Neural progenitor cell (in vitro differentiated cells): ENCODE data around the gene EP400. TPM values are rescaled to one million over a fixed set of nuclear protein-coding genes. Genes with fewer than 3 reads are reported as not detected.

Experiments
- DNase-seq: peaks from one replicate; pipeline ENCODE4 v3.0.0-alpha.2; 2016; ENCODE audit warnings: low spot score
- H2AFZ ChIP-seq: fragments of 200-600 bp; sonication (generic); replicated peaks from 2 replicates; pipeline ENCODE4 v1.6.1; 2016; ENCODE audit warnings: antibody characterized with exemption
- H3F3A ChIP-seq: fragments of 200-600 bp; sonication (generic); 2 replicates; pipeline ENCODE4 v1.6.1; 2016; ENCODE audit warnings: antibody characterized with exemption, low read depth
- H3K27ac ChIP-seq: fragments of 200-600 bp; sonication (generic); 2 replicates; pipeline ENCODE4 v1.5.1; 2016; ENCODE audit warnings: mild to moderate bottlenecking
- H3K27me3 ChIP-seq: fragments of 200-600 bp; sonication (generic); 2 replicates; pipeline ENCODE4 v1.6.1; 2016; ENCODE audit warnings: mild to moderate bottlenecking, moderate library complexity
- H3K36me3 ChIP-seq: fragments of 200-600 bp; sonication (generic); 2 replicates; pipeline ENCODE4 v1.5.1; 2016
- H3K4me1 ChIP-seq: fragments of 200-600 bp; sonication (generic); 2 replicates; pipeline ENCODE4 v1.6.1; 2016; ENCODE audit warnings: mixed run types
- H3K4me2 ChIP-seq: fragments of 200-600 bp; sonication (generic); 2 replicates; pipeline ENCODE4 v1.6.1; 2016
- H3K4me3 ChIP-seq: fragments of 200-600 bp; sonication (generic); 2 replicates; pipeline ENCODE4 v1.5.1; 2016
- H3K79me2 ChIP-seq: fragments of 200-600 bp; sonication (generic); 2 replicates; pipeline ENCODE4 v1.6.1; 2016; ENCODE audit warnings: low read depth
- H3K9ac ChIP-seq: fragments of 200-600 bp; sonication (generic); 2 replicates; pipeline ENCODE4 v1.6.1; 2016
- H3K9me3 ChIP-seq: fragments of 200-600 bp; sonication (generic); 2 replicates; pipeline ENCODE4 v1.5.1; 2016; ENCODE audit warnings: low read depth
- H4K20me1 ChIP-seq: fragments of 200-600 bp; sonication (generic); 2 replicates; pipeline ENCODE4 v1.6.1; 2016; ENCODE audit warnings: low read depth
- H3K27ac Mint-ChIP-seq: 3 replicates; pipeline ENCODE4 v1.8.0; 2021; ENCODE audit warnings: mixed read lengths
- H3K27me3 Mint-ChIP-seq: 2 replicates; pipeline ENCODE4 v1.8.0; 2022; ENCODE audit warnings: low read depth, mild to moderate bottlenecking, inconsistent platforms, moderate library complexity, mixed read lengths; ENCODE audit not compliant: insufficient read depth
- H3K36me3 Mint-ChIP-seq: 3 replicates; pipeline ENCODE4 v1.8.0; 2021; ENCODE audit warnings: mixed read lengths
- H3K4me1 Mint-ChIP-seq: 3 replicates; pipeline ENCODE4 v1.8.0; 2021; ENCODE audit warnings: mixed read lengths
- H3K4me3 Mint-ChIP-seq: 3 replicates; pipeline ENCODE4 v1.8.0; 2021; ENCODE audit warnings: mild to moderate bottlenecking, moderate library complexity, mixed read lengths
- H3K9me3 Mint-ChIP-seq: 3 replicates; pipeline ENCODE4 v1.8.0; 2020; ENCODE audit warnings: mixed read lengths
- EZH2 ChIP-seq: fragments of 200-600 bp; sonication (generic); IDR thresholded peaks from 2 replicates; pipeline ENCODE4 v1.6.1; 2017; ENCODE audit warnings: antibody characterized with exemption, mild to moderate bottlenecking, moderate library complexity
- EZH2phosphoT487 ChIP-seq: fragments of 200-600 bp; sonication (generic); IDR thresholded peaks from 2 replicates; pipeline ENCODE4 v1.6.1; 2017; ENCODE audit warnings: antibody characterized with exemption
- total RNA-seq: library from RNA; depleted of rRNA; stranded (reverse); fragments of >200 nt; gene quantifications from 2 replicates; pipeline ENCODE4 v1.2.3, GENCODE V29; 2015; ENCODE audit warnings: low replicate concordance
- TF ChIP-seq, protein P1 (sequence below): fragments of 200-600 bp; sonication (generic); IDR thresholded peaks from 2 replicates; pipeline ENCODE4 v1.5.1; 2017; ENCODE audit warnings: antibody characterized with exemption, mild to moderate bottlenecking

EP400 gene
- total RNA-seq, 1 donor from 2014 or later, result 16.3 TPM

DNA sequence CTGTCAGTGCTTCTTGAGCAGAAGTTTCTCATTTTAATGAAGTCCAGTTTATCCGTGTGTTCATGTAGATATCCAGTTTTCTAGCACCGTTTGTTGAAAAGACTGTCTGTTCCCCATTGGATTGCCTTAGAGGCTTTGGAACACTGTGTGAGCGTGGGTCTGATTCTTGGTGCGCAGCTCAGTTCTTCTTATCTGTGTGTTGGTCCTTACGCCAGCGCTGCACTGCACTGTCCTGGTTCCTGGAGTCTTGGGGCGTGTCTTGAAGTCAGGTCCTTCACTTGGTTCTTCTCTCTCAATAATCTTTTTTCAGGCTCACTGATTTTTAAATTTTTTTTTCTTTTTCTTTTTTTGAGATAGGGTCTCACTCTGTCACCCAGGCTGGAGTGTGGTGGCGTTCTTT is 25.5 kb downstream of the EP400 start:
- H3K4me1 Mint-ChIP-seq, result no peaks in the 10 kb centered on the region
- no peak overlapping the region for H3K9ac ChIP-seq
- H3K36me3 ChIP-seq, result no peaks in the 10 kb centered on the region
- DNase-seq, result no peak
- H3K4me2 ChIP-seq, result no peak overlapping the region
- H3K27me3 Mint-ChIP-seq, result peaks cover 4% of the 10 kb centered on the region
- no peaks in the 10 kb centered on the region for H3K9me3 Mint-ChIP-seq
- no peak overlapping the region for H3K4me3 Mint-ChIP-seq
- peaks cover 91% of the 10 kb centered on the region for H3K79me2 ChIP-seq
- H3K36me3 Mint-ChIP-seq, result peaks cover 18% of the 10 kb centered on the region
- H3F3A ChIP-seq, result no peaks in the 10 kb centered on the region
- no peaks in the 10 kb centered on the region for H3K4me1 ChIP-seq
- no peak overlapping the region for H3K4me3 ChIP-seq
- H3K9me3 ChIP-seq, result no peaks in the 10 kb centered on the region
- H3K27ac Mint-ChIP-seq, result peak overlapping the region; percentile 32
- H3K27me3 ChIP-seq, result no peaks in the 10 kb centered on the region
- H3K27ac ChIP-seq, result no peak overlapping the region
- no peaks in the 10 kb centered on the region for H4K20me1 ChIP-seq
- no peak for TF ChIP-seq EZH2
- TF ChIP-seq, protein P1, sequence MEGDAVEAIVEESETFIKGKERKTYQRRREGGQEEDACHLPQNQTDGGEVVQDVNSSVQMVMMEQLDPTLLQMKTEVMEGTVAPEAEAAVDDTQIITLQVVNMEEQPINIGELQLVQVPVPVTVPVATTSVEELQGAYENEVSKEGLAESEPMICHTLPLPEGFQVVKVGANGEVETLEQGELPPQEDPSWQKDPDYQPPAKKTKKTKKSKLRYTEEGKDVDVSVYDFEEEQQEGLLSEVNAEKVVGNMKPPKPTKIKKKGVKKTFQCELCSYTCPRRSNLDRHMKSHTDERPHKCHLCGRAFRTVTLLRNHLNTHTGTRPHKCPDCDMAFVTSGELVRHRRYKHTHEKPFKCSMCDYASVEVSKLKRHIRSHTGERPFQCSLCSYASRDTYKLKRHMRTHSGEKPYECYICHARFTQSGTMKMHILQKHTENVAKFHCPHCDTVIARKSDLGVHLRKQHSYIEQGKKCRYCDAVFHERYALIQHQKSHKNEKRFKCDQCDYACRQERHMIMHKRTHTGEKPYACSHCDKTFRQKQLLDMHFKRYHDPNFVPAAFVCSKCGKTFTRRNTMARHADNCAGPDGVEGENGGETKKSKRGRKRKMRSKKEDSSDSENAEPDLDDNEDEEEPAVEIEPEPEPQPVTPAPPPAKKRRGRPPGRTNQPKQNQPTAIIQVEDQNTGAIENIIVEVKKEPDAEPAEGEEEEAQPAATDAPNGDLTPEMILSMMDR, result no peak
- no peak for TF ChIP-seq EZH2phosphoT487
- H2AFZ ChIP-seq, result no peak overlapping the region

GRCh38 chr12:131979606-131980005 is 29.9 kb downstream of the EP400 start:
- Histone ChIP-seq H3K27ac (no peak overlapping the region), H2AFZ (no peak overlapping the region), H3K27me3 (no peaks in the 10 kb centered on the region), H3K9ac (no peak overlapping the region), H3K4me1 (no peaks in the 10 kb centered on the region), H4K20me1 (no peaks in the 10 kb centered on the region), H3K79me2 (peaks cover 47% of the 10 kb centered on the region), H3K4me3 (no peak overlapping the region), H3F3A (no peaks in the 10 kb centered on the region), H3K9me3 (no peaks in the 10 kb centered on the region), H3K4me2 (no peak overlapping the region), H3K36me3 (no peaks in the 10 kb centered on the region)
- no peak overlapping the region for H3K4me3 Mint-ChIP-seq
- peaks cover 11% of the 10 kb centered on the region for H3K36me3 Mint-ChIP-seq
- no peaks in the 10 kb centered on the region for H3K9me3 Mint-ChIP-seq
- no peak for DNase-seq
- H3K27ac Mint-ChIP-seq, result no peak overlapping the region
- no peaks in the 10 kb centered on the region for H3K4me1 Mint-ChIP-seq
- no peaks in the 10 kb centered on the region for H3K27me3 Mint-ChIP-seq
- TF ChIP-seq EZH2, result no peak
- TF ChIP-seq, protein P1, result no peak
- TF ChIP-seq EZH2phosphoT487, result no peak

DNA sequence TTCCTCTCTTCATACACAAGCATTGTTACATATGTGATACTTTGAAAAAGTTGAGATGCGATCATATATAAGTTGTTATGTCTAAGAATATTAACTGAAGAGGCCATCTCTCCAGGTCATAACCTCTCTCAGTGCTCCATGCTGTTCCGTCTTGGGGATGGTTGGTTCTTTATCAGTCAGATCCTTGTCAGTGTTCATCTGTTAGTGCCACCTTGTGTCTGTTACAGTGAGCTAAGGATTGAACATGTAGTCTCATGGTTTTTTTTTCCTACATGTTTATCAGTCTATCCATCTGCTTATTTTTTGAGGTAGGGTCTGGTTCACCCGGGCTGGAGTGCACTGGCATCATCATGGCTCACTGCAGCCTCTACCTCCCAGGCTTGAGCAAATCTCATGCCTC is 30.5 kb downstream of the EP400 start:
- no peaks in the 10 kb centered on the region for H3K4me1 ChIP-seq
- H3K27me3 ChIP-seq, result no peaks in the 10 kb centered on the region
- Mint-ChIP-seq H3K4me1 (no peaks in the 10 kb centered on the region), H3K4me3 (no peak overlapping the region), H3K27ac (no peak overlapping the region), H3K36me3 (peaks cover 10% of the 10 kb centered on the region), H3K9me3 (no peaks in the 10 kb centered on the region), H3K27me3 (no peaks in the 10 kb centered on the region)
- TF ChIP-seq, protein P1, result no peak
- TF ChIP-seq EZH2 (no peak), EZH2phosphoT487 (no peak)
- H3K36me3 ChIP-seq, result no peaks in the 10 kb centered on the region
- no peak overlapping the region for H2AFZ ChIP-seq
- no peak for DNase-seq
- no peaks in the 10 kb centered on the region for H3F3A ChIP-seq
- H3K9me3 ChIP-seq, result no peaks in the 10 kb centered on the region
- H3K27ac ChIP-seq, result no peak overlapping the region
- peaks cover 41% of the 10 kb centered on the region for H3K79me2 ChIP-seq
- H3K4me2 ChIP-seq, result no peak overlapping the region
- no peak overlapping the region for H3K4me3 ChIP-seq
- no peak overlapping the region for H3K9ac ChIP-seq
- no peaks in the 10 kb centered on the region for H4K20me1 ChIP-seq
